ENCODE measurements around the gene USP35. TPM values are rescaled to one million over a fixed set of nuclear protein-coding genes. Genes with fewer than 3 reads are reported as not detected.

The USP35 gene
- polyA plus RNA-seq, 1 experiment: 6.3 TPM

GRCh38 chr11:78261828-78262227 is 73.1 kb downstream of the USP35 start:
- ChIA-PET POLR2A (interaction anchor here (0.6 kb wide), 1 partner anchor 25 kb away, joined by 3 read pairs; no protein-coding TSS in a partner anchor), CTCF (interaction anchor here (0.6 to 2.3 kb wide), 3 partner anchors 9 to 641 kb away, joined by 3 to 8 read pairs (median 3); no protein-coding TSS in a partner anchor)
- Histone ChIP-seq H3K4me3 (ENCODE audit: low read depth, low read length) (no peak overlapping the region), H3K36me3 (ENCODE audit: control insufficient read depth, insufficient read depth, low read length) (no peaks in the 10 kb centered on the region), H3K27me3 (ENCODE audit: control insufficient read depth, insufficient read depth, low read length) (no peaks in the 10 kb centered on the region)
- no peak for DNase-seq (ENCODE audit: low read depth)
- TF ChIP-seq CTCF (IDR thresholded peaks at IDR 0.05; ENCODE audit: insufficient read depth, low read depth, low read length): no peak

- TF ChIP-seq CTCF (IDR thresholded peaks at IDR 0.05; ENCODE audit: insufficient read depth, low read depth, low read length): no peak
- DNase-seq (ENCODE audit: low read depth): no peak
- ChIA-PET CTCF (interaction anchor here (0.8 to 2.3 kb wide), 3 partner anchors 8 to 302 kb away, joined by 3 to 8 read pairs (median 3); no protein-coding TSS in a partner anchor), POLR2A (interaction anchor here (0.6 kb wide), 1 partner anchor 24 kb away, joined by 3 read pairs; no protein-coding TSS in a partner anchor)
- H3K27me3 ChIP-seq (ENCODE audit: control insufficient read depth, insufficient read depth, low read length): no peaks in the 10 kb centered on the region
- no peak overlapping the region for H3K4me3 ChIP-seq (ENCODE audit: low read depth, low read length)
- H3K36me3 ChIP-seq (ENCODE audit: control insufficient read depth, insufficient read depth, low read length): no peaks in the 10 kb centered on the region
Measured at GRCh38 chr11:78262238-78262637, 73.5 kb downstream of the USP35 start.

GRCh38 chr11:78262691-78263090 is 74.0 kb downstream of the USP35 start:
- ChIA-PET CTCF (interaction anchor here (0.9 to 2.3 kb wide), 3 partner anchors 8 to 302 kb away, joined by 3 to 8 read pairs (median 3); no protein-coding TSS in a partner anchor), POLR2A (no interaction called here)
- DNase-seq (ENCODE audit: low read depth): no peak

More at GRCh38 chr11:78262691-78263090, 74.0 kb downstream of the USP35 start:
- Histone ChIP-seq H3K4me3 (ENCODE audit: low read depth, low read length) (no peak overlapping the region), H3K27me3 (ENCODE audit: control insufficient read depth, insufficient read depth, low read length) (no peaks in the 10 kb centered on the region), H3K36me3 (ENCODE audit: control insufficient read depth, insufficient read depth, low read length) (no peaks in the 10 kb centered on the region)
- TF ChIP-seq CTCF (IDR thresholded peaks at IDR 0.05; ENCODE audit: insufficient read depth, low read depth, low read length): no peak

Other genes starting within 250 kb of the USP35 start
- 16.8 and 18.9 TPM in 2 replicates for gene INTS4, start 194.3 kb upstream of the USP35 start, polyA plus RNA-seq (2011; rRNA removed)
- 1.8 and 2.1 TPM in 2 replicates for gene KCTD14, start 165.6 kb upstream of the USP35 start, polyA plus RNA-seq (2011; rRNA removed)
- gene THRSP, start 125.1 kb upstream of the USP35 start, polyA plus RNA-seq (2011; rRNA removed): not detected in 2 replicates
- gene NDUFC2, start 109.1 kb upstream of the USP35 start, polyA plus RNA-seq (2011; rRNA removed): 145 and 150 TPM in 2 replicates
- 33.9 and 69.3 TPM in 2 replicates for gene ALG8, start 49.3 kb upstream of the USP35 start, polyA plus RNA-seq (2011; rRNA removed)
- 11.8 and 16.3 TPM in 2 replicates for gene KCTD21, start 293 bp upstream of the USP35 start, polyA plus RNA-seq (2011; rRNA removed)
- gene GAB2, start 228.9 kb downstream of the USP35 start, polyA plus RNA-seq (2011; rRNA removed): 8.4 and 12.2 TPM in 2 replicates